ENCODE results near the gene HOXD11.

GRCh38 chr2:176156301-176156806 is 49.3 kb downstream of the HOXD11 start:
- TF ChIP-seq NRF1 (conservative IDR thresholded peaks at IDR 0.05 in 1 of 2, IDR thresholded peaks at IDR 0.05 in 1 of 2) (no peak), ZNF175 (CRISPR knock-in tag; IDR thresholded peaks at IDR 0.05; ENCODE audit: low read depth) (no peak), ZNF239 (CRISPR knock-in tag; IDR thresholded peaks at IDR 0.05) (no peak), CTCF (IDR thresholded peaks at IDR 0.05 in 2 of 3, conservative IDR thresholded peaks at IDR 0.05 in 1 of 3; ENCODE audit: insufficient read depth in 2 of 3, low read depth in 1 of 3, low read length in 3 of 3) (no peak), ZNF766 (CRISPR knock-in tag; conservative IDR thresholded peaks at IDR 0.05) (no peak), MAX (CRISPR knock-in tag; IDR thresholded peaks at IDR 0.05) (no peak), CEBPB (tag; IDR thresholded peaks at IDR 0.05) (no peak), SMAD3 (CRISPR knock-in tag; conservative IDR thresholded peaks at IDR 0.05) (no peak), ARID3A (IDR thresholded peaks at IDR 0.05; ENCODE audit: borderline replicate concordance, low read depth, low read length) (no peak), PML (IDR thresholded peaks at IDR 0.05; ENCODE audit: low read length) (no peak), ATF6 (CRISPR knock-in tag; IDR thresholded peaks at IDR 0.05) (no peak), EZH2 (IDR thresholded peaks at IDR 0.05; ENCODE audit: borderline replicate concordance, low read depth, low read length) (no peak), FOXP4 (CRISPR knock-in tag; IDR thresholded peaks at IDR 0.05; ENCODE audit: borderline replicate concordance) (no peak), GABPA (tag; conservative IDR thresholded peaks at IDR 0.05; ENCODE audit: low read depth) (no peak)

Data from K562 (cell line).